GM12892 (cell line): Measurements from ENCODE around the gene SERGEF.

Experiments used
- POLR2A ChIP-seq: IDR thresholded peaks from 2 replicates; pipeline ENCODE4 v1.6.1; 2011; ENCODE audit warnings: low read depth, low read length, control low read depth
- POLR2AphosphoS5 ChIP-seq: IDR thresholded peaks from 2 replicates; pipeline ENCODE4 v1.6.1; 2011; ENCODE audit warnings: low read depth, low read length, control low read depth

DNA sequence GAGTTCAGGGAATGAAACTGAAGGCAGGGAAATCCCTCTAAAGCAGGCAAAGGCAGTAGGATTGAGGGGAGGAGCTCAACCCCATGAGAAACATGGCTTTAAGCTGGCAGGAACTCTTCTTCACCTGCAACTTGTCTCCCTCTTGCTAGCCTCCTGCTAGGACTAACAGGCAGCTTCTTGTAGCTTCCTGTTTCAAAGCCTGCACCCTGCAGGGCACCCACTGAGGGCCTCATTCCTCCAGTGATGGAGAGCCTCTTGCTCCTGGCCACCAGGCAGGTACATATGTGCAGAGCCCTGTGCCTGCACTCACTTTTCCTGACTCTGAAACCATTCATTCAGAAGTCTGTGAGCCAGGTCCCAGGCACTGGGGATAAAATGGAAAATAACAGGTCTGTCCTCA, 137.0 kb downstream of the SERGEF start:
- TF ChIP-seq POLR2A (no peak), POLR2AphosphoS5 (no peak)
